ENCODE measurements around the gene LCAT.
"Not testable (repeated sequence)": the region's sequence is repeated elsewhere in the genome, so short reads cannot be mapped to it uniquely, and the experiment has no call there.

LCAT gene

DNA sequence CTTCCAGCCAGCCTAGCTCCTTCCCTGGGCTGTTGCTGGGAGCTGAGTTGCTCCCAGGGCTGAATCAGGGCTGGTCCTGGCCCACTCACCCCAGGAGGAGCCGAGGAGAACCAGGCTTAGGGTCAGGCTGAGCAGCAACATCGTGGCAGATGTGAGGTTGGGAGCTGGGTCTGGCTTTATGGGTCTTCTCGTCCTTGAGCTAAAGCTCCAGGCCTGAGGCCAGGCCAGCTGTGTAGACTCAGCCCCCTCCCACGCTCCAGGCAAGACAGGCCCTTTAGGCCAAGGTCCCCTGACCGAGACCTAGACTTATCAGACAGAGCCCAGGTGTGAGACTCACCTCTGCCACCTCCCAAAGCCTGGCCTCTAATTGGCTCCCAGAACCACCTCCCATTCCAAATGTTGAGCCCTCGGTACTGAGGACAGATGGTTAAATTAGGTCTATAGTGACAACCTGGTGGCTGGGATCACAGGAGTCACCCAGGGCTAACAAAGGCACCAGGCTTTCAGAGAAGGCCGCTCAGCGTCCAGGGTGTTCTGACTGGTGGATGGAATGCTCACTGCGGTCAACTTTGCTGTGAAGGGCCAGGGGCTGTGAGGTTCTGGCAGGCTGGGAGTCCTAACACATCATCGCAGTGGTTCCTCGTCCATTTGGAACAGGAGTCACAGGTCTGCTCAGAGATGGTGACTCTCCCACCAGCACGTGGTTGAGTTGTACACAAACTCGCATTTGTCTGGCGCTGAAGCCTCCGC is 12.0 kb downstream of the LCAT start, which contains the start of gene CTRL:
CTRL (minus strand) TSS at position 151 of the 750 bp plus-strand sequence; CDS start at position 141, 10 bp downstream.
- DNase-seq: no peak

DNA sequence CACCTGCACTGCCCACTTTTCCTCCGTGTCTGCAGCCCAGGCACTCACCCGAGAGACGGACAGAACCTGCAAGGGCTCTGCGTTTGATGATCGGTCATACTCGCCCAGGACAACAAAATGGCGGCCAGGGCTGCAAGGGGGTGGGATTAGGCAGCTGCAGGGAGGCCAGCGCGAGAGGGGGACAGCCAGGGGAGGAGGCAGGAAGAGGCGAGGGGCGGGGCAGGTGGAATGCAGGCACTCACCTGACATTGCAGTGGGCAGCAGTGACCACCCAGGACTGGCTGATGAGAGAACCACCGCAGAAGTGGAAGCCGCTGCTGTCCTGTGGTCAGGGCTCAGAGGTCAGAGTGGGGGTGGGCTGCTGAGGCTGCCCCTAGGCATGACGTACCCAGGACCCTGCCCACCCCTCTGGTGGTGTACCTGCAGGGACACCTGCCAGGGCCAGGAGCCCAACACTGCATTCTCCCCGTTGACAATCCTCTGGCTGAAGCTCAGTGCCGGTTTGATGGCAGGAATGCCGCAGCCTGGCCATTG is 13.2 kb downstream of the LCAT start:
- no peak for DNase-seq

DNA sequence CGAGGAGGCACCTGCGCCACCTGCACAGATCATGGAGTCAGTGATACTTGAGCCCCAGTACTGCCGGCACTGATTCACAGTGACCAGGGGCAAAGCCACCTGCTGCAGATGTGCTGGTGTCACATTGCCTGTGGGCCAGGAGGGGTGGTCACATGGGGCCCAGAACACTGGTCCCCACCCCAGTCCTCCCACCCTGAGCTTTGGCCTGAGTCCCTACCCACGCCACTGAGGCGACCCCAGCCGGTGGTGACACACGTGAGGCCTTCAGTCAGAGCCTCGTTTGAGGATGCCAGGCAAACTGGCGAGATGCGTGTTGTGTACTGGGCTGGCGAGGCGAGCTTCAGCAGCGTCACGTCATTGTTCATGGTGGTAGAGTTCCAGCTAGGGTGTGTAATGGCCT is 13.7 kb downstream of the LCAT start:
- no peak for DNase-seq

DNA sequence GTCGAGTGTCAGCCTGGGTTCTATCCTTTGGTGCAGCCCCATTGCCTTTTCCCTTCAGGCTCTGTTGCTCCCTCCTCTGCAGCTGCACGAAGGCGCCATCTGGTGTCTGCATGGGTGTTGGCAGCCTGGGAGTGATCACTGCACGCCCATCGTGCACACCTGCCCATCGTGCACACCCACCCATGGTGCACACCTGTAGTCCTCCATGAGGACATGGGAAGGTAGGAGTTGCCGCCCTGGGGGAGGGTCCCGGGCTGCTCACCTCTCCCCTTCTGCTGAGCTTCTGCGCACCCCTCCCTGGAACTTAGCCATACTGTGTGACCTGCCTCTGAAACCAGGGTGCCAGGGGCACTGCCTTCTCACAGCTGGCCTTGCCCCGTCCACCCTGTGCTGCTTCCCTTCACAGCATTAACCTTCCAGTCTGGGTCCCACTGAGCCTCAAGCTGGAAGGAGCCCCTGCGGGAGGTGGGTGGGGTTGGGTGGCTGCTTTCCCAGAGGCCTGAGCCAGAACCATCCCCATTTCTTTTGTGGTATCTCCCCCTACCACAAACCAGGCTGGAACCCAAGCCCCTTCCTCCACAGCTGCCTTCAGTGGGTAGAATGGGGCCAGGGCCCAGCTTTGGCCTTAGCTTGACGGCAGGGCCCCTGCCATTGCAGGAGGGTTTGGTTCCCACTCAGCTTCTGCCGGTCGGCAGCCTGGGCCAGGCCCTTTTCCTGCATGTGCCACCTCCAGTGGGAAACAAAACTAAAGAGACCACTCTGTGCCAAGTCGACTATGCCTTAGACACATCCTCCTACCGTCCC is 15.2 kb downstream of the LCAT start:
- DNase-seq: no peak

DNA sequence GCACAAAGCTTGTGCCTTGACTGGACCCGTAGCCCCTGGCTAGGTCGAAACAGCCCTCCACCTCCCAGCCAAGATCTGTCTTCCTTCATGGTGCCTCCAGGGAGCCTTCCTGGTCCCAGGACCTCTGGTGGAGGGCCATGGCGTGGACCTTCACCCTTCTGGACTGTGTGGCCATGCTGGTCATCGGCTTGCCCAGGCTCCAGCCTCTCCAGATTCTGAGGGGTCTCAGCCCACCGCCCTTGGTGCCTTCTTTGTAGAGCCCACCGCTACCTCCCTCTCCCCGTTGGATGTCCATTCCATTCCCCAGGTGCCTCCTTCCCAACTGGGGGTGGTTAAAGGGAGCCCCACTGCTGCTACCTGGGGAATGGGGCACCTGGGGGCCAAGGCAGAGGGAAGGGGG is 15.8 kb downstream of the LCAT start:
- DNase-seq: no peak

DNA sequence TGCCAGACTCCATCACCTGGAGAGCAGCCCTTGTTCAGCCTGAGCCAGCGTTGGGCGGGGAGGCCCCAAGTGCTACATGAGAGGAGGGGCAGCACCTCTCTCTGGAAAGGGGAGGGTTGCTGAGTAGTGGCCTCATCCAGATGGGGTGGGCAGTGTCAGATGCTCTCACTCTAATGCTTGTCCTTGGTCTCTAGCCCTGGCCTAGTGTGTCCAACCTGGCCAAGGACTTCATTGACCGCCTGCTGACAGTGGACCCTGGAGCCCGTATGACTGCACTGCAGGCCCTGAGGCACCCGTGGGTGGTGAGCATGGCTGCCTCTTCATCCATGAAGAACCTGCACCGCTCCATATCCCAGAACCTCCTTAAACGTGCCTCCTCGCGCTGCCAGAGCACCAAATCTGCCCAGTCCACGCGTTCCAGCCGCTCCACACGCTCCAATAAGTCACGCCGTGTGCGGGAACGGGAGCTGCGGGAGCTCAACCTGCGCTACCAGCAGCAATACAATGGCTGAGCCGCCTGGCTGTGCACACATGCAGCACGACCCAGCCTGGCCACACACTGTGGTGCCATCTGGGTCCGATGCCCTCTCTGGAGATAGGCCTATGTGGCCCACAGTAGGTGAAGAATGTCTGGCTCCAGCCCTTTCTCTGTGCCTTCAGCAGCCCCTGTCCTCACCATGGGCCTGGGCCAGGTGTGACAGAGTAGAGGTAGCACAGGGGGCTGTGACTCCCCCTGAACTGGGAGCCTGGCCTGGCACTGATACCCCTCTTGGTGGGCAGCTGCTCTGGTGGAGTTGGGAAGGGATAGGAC is 16.6 kb downstream of the LCAT start:
- DNase-seq: no peak

DNA sequence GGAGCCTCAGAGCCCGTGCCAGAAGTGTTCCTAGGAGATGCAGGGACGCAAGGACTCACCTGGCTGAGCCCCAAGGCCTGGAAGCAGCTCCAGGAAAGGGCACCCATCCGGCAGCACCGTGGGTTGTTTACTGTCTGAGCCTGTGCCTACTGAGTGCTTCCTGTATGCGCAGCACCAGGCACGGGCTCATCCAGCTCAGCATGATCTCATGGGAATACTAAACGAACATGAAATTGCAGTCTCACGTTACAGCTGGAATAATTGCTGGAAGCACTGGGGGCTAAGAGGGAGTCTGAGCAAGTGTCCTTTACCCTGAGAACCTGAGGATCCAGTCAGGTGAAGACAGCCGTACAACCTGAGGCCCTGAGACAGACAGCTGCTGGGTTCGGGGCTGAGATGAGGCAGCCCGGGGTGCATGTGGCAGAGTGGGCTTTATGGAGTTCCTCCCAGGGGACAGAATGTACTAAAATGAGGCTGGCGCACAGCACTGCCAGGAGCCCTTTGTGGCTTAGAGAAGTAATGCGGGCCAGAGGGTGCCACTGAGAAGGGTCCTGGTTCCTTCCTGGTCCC is 17.7 kb downstream of the LCAT start:
- no peak for DNase-seq

DNA sequence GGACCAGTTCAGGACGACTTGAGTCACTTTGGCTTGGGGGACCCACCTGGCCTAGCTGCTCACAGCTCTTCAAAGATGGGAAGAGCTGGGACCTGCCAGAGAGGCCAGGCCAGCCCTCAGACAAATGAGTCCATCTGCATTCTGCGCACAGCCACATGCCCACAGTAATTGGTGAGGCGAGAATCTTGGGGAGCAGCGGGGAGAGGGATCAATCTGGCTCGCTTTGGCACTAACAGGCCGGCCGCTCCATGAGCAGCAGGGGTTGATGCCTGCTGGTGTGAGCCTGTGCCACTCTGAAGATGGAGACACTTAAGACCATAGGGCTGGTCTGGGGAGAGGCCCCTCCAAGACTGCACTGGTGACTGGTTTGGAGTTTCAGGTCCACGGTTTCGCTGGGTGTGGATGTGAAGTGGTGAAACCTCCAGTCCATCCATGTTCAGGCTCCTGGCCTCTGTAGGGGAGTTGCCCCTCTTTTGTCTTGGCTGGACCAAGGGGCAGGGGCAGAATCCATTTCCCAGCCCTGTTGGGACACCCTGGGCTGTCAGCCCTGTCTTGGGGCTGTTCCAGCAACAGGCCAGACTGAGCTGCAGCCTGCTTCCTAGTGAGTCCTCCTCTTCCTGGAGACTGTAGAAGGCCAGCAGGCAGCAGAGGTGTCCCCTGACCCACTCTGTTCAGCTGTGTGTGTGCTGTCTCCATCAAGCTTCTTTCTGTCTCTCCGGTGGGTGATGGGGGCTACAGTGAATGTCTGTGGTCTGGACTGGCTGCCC is 19.6 kb downstream of the LCAT start:
- no peak for DNase-seq

DNA sequence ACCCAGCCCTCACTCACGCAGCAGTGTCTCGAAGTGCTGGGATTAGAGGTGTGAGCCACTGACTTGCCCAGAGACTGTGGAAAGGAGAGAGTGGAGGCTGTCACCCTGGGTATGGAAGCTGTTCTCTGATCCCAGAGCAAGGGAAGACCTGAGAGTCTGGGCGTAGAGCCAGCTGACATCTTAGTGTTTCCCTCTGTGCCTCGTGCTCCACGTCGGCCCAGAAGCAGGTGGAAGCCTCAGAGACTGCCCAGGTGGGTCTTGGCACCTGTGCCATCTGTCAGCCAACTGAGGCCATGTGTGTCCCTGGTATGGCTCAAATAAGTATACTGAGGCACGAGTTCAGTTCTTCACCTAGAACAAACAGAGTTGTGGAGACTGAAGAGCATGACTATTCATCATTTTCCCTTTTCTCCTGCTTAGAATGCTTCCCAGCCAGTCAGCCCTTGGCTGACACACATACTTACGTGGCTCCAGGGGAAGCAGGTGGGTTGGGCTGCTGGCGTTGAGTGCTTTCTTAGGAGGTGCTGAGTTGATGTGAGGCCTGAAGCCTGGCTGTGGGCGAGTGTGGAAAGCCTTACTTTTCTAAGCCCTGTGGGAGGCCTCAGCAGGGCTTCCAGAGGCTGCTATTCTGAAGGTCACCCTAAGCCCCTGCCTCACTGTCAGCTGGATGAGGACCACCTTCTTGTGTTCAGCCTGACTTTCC is 20.4 kb downstream of the LCAT start:
- no peak for DNase-seq

DNA sequence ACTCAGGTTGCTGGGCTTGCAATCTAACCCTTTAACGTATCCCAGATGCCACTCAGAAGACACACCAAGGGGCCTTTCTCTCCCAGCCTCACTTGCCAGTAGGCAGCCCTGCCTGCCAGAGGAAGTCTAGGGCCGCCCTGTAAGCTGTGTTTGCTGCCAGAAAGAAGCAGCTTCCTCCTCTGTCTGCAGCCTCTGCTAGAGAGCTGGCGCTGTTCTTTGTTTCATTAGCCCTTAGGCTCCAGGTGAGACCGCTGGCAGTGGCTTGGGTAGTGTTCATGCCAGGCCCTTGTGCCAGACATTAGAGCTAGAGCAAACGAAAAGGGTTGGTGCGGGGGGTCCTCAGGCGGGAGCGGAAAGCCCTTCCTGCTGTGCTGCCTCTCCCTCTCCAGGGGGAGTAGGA is 21.2 kb downstream of the LCAT start:
- DNase-seq: no peak

DNA sequence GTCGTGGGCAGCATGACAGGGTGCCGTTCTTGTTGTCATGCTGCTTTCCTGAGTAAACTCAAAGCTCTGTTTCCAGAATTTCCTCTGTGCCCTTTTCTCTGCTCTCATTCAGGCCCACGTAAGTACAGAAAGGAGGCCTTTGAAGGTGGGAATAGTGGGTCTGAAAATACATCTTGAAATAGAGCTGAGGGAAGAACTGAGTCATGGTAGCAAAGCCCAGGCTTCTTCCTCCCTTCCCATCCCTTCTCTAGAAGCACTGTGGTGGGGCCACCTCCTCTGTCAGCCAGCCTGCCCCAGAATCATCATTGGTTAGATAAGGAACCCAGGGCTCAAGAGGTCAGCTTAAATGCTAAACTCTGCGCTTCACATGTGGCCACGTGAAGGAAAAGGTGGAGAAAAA is 21.7 kb downstream of the LCAT start:
- no peak for DNase-seq

DNA sequence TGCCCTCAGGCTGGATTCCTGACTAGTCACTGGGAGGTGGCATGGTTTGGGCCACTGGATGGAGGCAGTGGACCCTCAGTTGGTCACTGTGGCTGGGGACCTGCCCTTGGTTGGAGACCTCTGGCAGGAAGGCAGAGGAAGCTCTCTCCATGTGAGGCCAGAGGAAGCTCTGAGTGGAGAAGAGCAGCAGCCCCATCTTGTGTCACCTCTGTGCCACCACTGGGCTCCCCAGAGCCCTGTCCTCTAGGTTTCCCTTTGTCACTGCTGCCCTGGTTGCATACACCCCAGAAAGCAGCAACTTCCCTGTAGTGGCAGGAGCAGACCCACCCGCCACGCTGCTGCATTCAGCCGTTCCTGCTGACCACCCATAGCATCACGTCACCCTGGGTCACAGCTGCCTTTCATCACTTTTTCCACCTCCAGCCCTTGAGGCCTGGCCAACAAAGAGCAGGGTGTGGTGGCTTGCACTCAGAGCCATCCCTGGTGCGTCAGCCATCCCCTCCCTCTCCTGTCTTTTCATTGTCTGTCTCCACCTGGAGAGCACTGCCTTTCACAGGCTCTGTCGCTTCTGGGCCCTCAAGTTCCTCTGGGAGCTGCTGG is 24.2 kb downstream of the LCAT start:
- no peak for DNase-seq

DNA sequence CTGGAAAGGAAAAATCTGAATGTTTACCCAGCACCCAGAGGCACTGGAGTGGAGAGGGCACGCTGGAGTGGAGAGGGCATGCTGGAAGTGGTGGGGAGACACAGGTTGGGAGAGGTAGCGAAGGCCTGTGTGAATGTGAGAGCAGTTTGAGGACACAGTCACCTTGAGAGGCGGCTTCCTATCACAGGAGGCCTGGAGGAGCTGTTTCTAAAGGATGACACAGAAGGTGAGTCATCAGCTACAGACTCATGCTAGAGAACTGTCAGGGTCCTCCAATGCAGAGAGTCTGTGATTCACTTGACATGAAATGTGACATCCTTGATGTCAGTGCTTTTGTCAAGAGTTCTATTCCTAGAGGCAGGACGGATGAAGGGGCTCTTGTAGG is 26.1 kb downstream of the LCAT start:
- DNase-seq: no peak

DNA sequence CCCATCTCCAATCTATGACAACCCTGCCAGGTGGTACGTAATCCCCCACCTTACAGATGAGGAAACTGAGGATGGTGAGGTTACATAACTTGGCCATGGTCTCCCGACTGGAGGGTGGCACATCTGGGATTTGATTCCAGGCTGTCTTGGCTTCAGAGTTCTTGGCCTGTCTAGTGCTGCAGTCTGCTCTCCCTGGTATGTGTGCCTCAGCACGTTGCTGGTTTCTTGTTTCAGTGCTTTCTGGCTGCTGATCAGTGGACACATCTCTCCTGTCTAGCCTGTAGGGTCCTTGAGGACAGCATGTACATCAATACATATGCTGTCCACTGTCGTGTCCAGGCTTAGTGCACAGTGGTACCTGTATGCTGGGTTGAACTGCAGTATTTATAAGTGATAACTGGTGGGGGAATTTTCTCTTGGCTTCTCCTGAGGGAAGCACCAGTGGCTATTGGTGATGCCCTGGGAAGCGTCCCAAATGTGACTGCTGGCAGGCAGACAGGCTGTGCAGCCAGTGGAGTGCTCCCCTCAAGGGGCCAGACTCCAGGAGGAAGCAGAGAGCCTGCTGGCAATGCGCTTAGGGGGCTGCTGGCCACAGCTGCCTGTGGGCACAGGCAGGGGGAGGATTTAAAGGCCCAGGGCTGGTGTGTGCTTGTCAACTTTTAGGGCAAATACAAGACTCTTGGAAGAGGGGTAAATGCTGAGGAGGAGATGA is 26.6 kb downstream of the LCAT start:
- no peak for DNase-seq

DNA sequence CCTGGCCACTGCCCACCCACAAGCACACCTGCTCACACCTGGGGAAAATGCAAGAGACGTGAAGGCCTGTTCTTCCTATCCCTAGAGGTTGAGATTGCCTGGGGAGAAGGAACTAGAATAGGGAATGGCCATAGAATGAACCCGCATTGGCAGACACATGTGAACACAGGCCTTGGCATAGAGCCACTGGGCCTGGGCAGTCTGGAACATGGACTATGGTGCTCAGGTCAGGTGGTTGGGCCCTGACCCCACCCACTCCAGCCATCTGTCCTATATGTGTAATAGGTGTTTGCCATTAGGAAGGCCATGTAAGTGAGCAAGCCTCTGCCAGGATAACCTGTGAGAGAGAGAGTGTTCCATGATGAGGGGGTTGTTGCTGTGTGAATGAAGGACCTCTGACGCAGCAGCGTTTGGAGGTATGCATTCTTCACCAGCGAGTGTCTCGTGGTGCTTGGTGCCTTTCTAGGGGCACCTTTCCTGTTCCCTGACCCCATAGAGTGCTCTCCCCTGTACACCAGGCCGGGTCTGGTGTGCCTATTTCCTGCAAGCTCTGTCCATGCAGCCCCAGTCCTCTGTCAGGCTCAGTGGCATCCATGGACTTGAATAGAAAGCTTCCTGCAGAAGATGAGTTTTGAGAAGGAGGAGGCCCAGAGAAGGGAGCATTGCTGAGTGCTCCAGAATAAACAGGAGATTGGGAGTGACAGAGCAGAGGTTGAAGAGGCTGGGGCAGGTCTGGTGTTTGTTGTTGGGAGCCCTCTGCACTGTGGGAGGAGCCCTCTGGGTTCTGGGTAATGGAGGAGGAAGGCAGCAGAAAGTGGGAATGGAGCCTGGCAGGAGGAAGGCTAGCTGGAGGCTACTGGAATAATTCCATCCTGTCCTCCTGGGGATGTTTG is 27.8 kb downstream of the LCAT start:
- no peak for DNase-seq

DNA sequence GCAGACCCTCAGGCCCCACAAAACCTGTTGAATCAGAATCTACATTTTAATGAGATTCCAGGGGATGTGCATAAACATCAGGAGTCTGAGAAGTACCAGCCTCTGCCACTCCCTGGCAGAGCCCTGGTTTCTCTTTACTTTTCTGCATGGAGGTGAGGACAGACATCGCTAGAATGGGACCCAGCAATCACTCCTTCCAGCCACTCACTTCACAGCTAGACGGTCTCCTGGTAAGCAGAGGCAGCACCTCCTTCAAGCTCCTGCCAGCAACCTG is 28.5 kb downstream of the LCAT start:
- not testable (repeated sequence) for DNase-seq

DNA sequence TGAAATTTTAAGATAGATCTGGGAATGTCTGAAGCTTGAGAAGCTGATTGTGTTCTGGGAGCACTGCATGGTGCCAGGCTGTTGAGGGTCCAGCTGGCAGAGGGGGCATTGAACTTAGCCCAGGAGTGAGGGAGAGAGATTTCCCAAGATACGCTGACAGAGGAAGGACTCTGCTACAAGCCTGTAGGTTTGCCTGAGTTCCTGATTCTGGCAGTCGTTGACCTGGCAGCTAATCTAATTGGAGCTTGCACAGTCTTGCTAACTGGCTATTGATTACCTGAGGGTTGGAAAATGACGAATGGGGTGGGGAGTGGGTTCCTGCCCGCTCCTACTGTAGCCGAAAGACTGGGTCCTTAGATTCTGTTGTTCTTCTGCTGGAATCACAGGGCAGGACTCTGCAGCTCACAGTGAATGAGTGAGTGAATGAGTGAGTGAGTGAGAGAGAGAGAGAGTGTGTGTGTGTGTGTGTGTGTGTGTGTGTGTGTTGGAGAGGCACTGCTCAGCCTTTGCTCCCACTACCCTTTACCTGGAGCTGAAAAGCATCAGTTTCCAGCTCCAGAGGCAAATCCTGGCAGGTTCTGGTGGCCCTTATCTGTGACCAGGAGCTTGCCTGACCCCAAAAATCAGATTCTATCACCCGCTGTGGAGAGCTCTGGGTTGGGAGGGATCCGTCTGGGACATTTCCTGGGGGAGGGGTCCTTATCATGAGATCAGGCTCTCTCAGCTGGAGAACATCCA is 29.0 kb downstream of the LCAT start:
- no peak for DNase-seq

DNA sequence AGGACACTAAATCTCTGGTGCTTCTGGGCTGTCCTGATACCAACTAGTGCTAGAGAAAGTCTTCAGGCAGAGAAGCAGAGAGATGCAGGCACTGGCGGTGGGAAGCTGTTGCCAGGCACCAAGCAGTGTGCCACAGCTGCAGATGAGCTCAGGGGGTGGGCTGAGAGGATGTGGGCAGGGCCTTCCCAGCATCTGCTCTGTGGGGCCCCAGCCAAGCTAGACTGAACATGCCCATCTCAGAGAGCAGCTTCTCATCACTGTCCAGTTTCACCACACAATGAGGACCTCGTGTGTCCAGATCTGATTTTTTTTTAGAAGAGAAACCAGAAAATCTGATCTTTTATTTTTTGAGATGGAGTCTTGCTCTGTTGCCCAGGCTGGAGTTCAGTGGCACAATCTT is 33.8 kb downstream of the LCAT start:
- no peak for DNase-seq

Measured in NCI-H187 treated with DMSO at 0.1 percent for 48 hours (cell line).